HT1080 (cell line): ENCODE measurements around the gene SAMD4A. TPM values are rescaled to one million over a fixed set of nuclear protein-coding genes. Genes with fewer than 3 reads are reported as not detected.
A peak's percentile ranks its signal among the peaks of the same experiment; 100 is the strongest.

Experiments
- DNase-seq: peaks from one replicate; pipeline ENCODE4 v3.0.0-alpha.2; 2015; ENCODE audit warnings: low read depth
- polyA plus RNA-seq, 2 experiments: library from polyadenylated mRNA; depleted of rRNA; stranded (reverse); fragments of >200 nt; gene quantifications; 2 replicates each; pipeline ENCODE4 v1.2.3, GENCODE V29; 2015
- total RNA-seq: library from RNA; depleted of rRNA; stranded (reverse); fragments of >200 nt; shearing (Covaris generic); gene quantifications from 2 replicates; pipeline ENCODE4 v1.2.3, GENCODE V29; 2014; rRNA removed

The SAMD4A gene
- 10.0 and 16.3 TPM in 2 replicates for total RNA-seq
- polyA plus RNA-seq (2015; cell fraction: cytosol; rRNA removed), result 8.8 and 10.6 TPM in 2 replicates
- 29.2 and 29.6 TPM in 2 replicates for polyA plus RNA-seq (2015; cell fraction: nucleus; rRNA removed)

GRCh38 chr14:54566410-54567223 lies at the start of gene SAMD4A:
TSS of gene SAMD4A (plus strand) at chr14:54567128. CDS start at chr14:54567917, 789 bp downstream.
- peak; percentile 93 for DNase-seq

GRCh38 chr14:54524410-54524809 lies 42.5 kb upstream of the SAMD4A start:
- no peak for DNase-seq

GRCh38 chr14:54528973-54529372 lies 38.0 kb upstream of the SAMD4A start:
- DNase-seq, result no peak

- DNase-seq, result peak; percentile 40
Measured at GRCh38 chr14:54529811-54530210, 37.1 kb upstream of the SAMD4A start.

GRCh38 chr14:54532111-54533012 lies 34.6 kb upstream of the SAMD4A start:
- DNase-seq, result no peak

GRCh38 chr14:54533100-54533499 lies 33.8 kb upstream of the SAMD4A start:
- DNase-seq, result no peak

GRCh38 chr14:54535126-54535525 lies 31.8 kb upstream of the SAMD4A start:
- DNase-seq, result no peak

- DNase-seq, result no peak
Measured at GRCh38 chr14:54535646-54536045, 31.3 kb upstream of the SAMD4A start.

GRCh38 chr14:54537651-54538050 lies 29.3 kb upstream of the SAMD4A start:
- no peak for DNase-seq

GRCh38 chr14:54538055-54538454 lies 28.9 kb upstream of the SAMD4A start:
- no peak for DNase-seq

- DNase-seq, result no peak
Measured at GRCh38 chr14:54547583-54547982, 19.3 kb upstream of the SAMD4A start.

- no peak for DNase-seq
Measured at GRCh38 chr14:54548491-54548890, 18.4 kb upstream of the SAMD4A start.

- DNase-seq, result no peak
Measured at GRCh38 chr14:54549862-54550261, 17.1 kb upstream of the SAMD4A start.

GRCh38 chr14:54550514-54550913 lies 16.4 kb upstream of the SAMD4A start:
- DNase-seq, result no peak

- no peak for DNase-seq
Measured at GRCh38 chr14:54554401-54554800, 12.5 kb upstream of the SAMD4A start.

- no peak for DNase-seq
Measured at GRCh38 chr14:54555651-54556050, 11.3 kb upstream of the SAMD4A start.

GRCh38 chr14:54556535-54556934 lies 10.4 kb upstream of the SAMD4A start:
- no peak for DNase-seq

GRCh38 chr14:54562334-54562733 lies 4.6 kb upstream of the SAMD4A start:
- DNase-seq, result peak; percentile 36

GRCh38 chr14:54564071-54564867 lies 2.7 kb upstream of the SAMD4A start:
- peak; percentile 52 for DNase-seq

- DNase-seq, result peak; percentile 61
Measured at GRCh38 chr14:54564868-54565784, 1.8 kb upstream of the SAMD4A start.
